ENCODE measurements around the gene RNF112. TPM values are rescaled to one million over a fixed set of nuclear protein-coding genes. Genes with fewer than 3 reads are reported as not detected.

The RNF112 gene
- total and polyA plus RNA-seq, 12 donors = 0.64 to 8.1 (median 1.1) TPM

GRCh38 chr17:19398301-19399181 lies 12.5 kb upstream of the RNF112 start:
- whole genome bisulfite sequencing, 2 donors = 64 to 65% methylated on average over 2 of the region's 2 CpGs
- Histone ChIP-seq H3K4me3 (no peak overlapping the region), H3K9me3 (no peaks in the 10 kb centered on the region), H3K27ac (peak overlapping the region in 6 of 10 donors; percentile 23 to 67 (median 42)), H3K27me3 (no peaks in the 10 kb centered on the region), H3K4me1 (peaks cover 0 to 26% (median 17%) of the 10 kb centered on the region in 9 donors), H3K36me3 (no peaks in the 10 kb centered on the region)
- intact Hi-C loops (cut with DNase I) = no loop called here
- peak; percentile 37 to 93 (median 85) for ATAC-seq
- no peak for TF ChIP-seq CTCF (IDR thresholded peaks at IDR 0.05)
- peak; percentile 43 to 46 for DNase-seq

- H3K27me3 ChIP-seq = no peaks in the 10 kb centered on the region
- H3K36me3 ChIP-seq = no peaks in the 10 kb centered on the region
- H3K27ac ChIP-seq = peak overlapping the region in 1 of 10 donors; percentile 52
- H3K4me3 ChIP-seq = no peak overlapping the region
- no peak for ATAC-seq
- TF ChIP-seq CTCF (IDR thresholded peaks at IDR 0.05) = no peak
- DNase-seq = no peak
- intact Hi-C loops (cut with DNase I) = loop anchor here in 1 of 10 donors (5.0 kb wide), 1 partner anchor 37 kb away; no protein-coding TSS in a partner anchor
- H3K4me1 ChIP-seq = peaks cover 0 to 26% (median 17%) of the 10 kb centered on the region in 9 donors
- WGBS, 2 donors = 79 to 84% methylated on average over 3 of the region's 3 CpGs
- H3K9me3 ChIP-seq = no peaks in the 10 kb centered on the region
Observed at GRCh38 chr17:19399750-19400450, 11.1 kb upstream of the RNF112 start.

- no peak for TF ChIP-seq CTCF (IDR thresholded peaks at IDR 0.05)
- 49 to 57% methylated on average over 8 of the region's 8 CpGs for WGBS, 2 donors
Observed at GRCh38 chr17:19401321-19402010, 9.6 kb upstream of the RNF112 start.

GRCh38 chr17:19402171-19402570 lies 8.9 kb upstream of the RNF112 start:
- H3K9me3 ChIP-seq = no peaks in the 10 kb centered on the region
- no peaks in the 10 kb centered on the region for H3K36me3 ChIP-seq
- WGBS, 2 donors = 96 to 100% methylated on average over 1 of the region's 1 CpG
- ATAC-seq = no peak
- H3K4me1 ChIP-seq = peaks cover 0 to 26% (median 17%) of the 10 kb centered on the region in 9 donors
- H3K27me3 ChIP-seq = no peaks in the 10 kb centered on the region
- no peak overlapping the region for H3K4me3 ChIP-seq
- no peak for TF ChIP-seq CTCF (IDR thresholded peaks at IDR 0.05)
- DNase-seq = no peak
- H3K27ac ChIP-seq = no peak overlapping the region
- intact Hi-C loops (cut with DNase I) = loop anchor here in 1 of 10 donors (5.0 kb wide), 1 partner anchor 35 kb away; no protein-coding TSS in a partner anchor

More at GRCh38 chr17:19401321-19402010, 9.6 kb upstream of the RNF112 start:
- H3K9me3 ChIP-seq = no peaks in the 10 kb centered on the region
- DNase-seq (no peak), ATAC-seq (peak in 1 of 8 donors; percentile 46)
- intact Hi-C loops (cut with DNase I) = loop anchor here in 1 of 10 donors (5.0 kb wide), 1 partner anchor 36 kb away; no protein-coding TSS in a partner anchor
- no peak overlapping the region for H3K4me3 ChIP-seq
- peaks cover 0 to 26% (median 17%) of the 10 kb centered on the region in 9 donors for H3K4me1 ChIP-seq
- H3K27ac ChIP-seq = no peak overlapping the region
- H3K27me3 ChIP-seq = no peaks in the 10 kb centered on the region
- no peaks in the 10 kb centered on the region for H3K36me3 ChIP-seq

Measured in heart right ventricle (tissue), 16 donors.